K562 (cell line): ENCODE measurements around the gene TRMT10B. TPM values are rescaled to one million over a fixed set of nuclear protein-coding genes. Genes with fewer than 3 reads are reported as not detected.

Experiments
- ATAC-seq: fragments of 200-7000 bp; cut with Tn5 transposase; 3 replicates; pipeline ENCODE4 v1.9.1; 2020; ENCODE audit warnings: moderate library complexity
- BruUV-seq: library from RNA; stranded (reverse); fragments of 400-500 nt; replicated peaks from 2 replicates; lab custom pipeline; 2021; lab: Mats Ljungman, UMichigan
- CTCF ChIA-PET: fragments of 300-600 bp; formaldehyde crosslinking; extraction: SDS; loops from one replicate; lab custom pipeline; 2021; ENCODE audit warnings: low intra/inter-chr PET ratio; lab: Yijun Ruan, JAX
- POLR2A ChIA-PET: fragments of 300-600, 350-650 bp; sonication (Branson Sonifier 250); formaldehyde crosslinking; extraction: SDS; loops from one replicate; lab custom pipeline; 2021; ENCODE audit warnings: antibody characterized with exemption, inconsistent platforms; lab: Yijun Ruan, JAX
- DNase-seq, 4 experiments: peaks; one replicate each; pipeline versions ENCODE4 v3.0.0 to v3.0.0-alpha.2; 2011 to 2018; ENCODE audit warnings: low spot score in 3 of 4, mixed read lengths in 3 of 4; ENCODE audit errors: extremely low read depth in 1 of 4
- FAIRE-seq: peaks from 2 replicates; lab custom pipeline; 2011; peaks lifted over from hg19 to GRCh38; lab: Jason Lieb, UNC
- H2AFZ ChIP-seq: 2 replicates; pipeline ENCODE4 v1.6.0; 2011; ENCODE audit warnings: low read depth, low read length, control low read depth, inconsistent platforms
- H3K27ac ChIP-seq: fragments of 200-600 bp; 3 replicates; pipeline ENCODE4 v1.8.0; 2011; ENCODE audit warnings: low read depth, mild to moderate bottlenecking, control low read depth, inconsistent platforms, low read length, moderate library complexity, mixed read lengths; ENCODE audit errors: extremely low read depth
- H3K27me3 ChIP-seq, 2 experiments: fragments of 300-600 bp in 1 of 2; 2 replicates in 1 of 2; 3 replicates in 1 of 2; pipeline versions ENCODE4 v1.6.0 to v1.8.0; 2011; ENCODE audit warnings: inconsistent platforms in 2 of 2, low read length in 2 of 2, mild to moderate bottlenecking in 1 of 2, mixed read lengths in 1 of 2, moderate library complexity in 1 of 2; ENCODE audit not compliant: control insufficient read depth in 2 of 2, insufficient read depth in 2 of 2
- H3K36me3 ChIP-seq: fragments of 300-600 bp; 3 replicates; pipeline ENCODE4 v1.8.0; 2011; ENCODE audit warnings: mild to moderate bottlenecking, low read length, inconsistent platforms; ENCODE audit not compliant: control insufficient read depth, insufficient read depth
- H3K4me1 ChIP-seq, 2 experiments: fragments of 200-600 bp in 1 of 2; replicated peaks in 1 of 2; 2 replicates in 1 of 2; 3 replicates in 1 of 2; pipeline versions ENCODE4 v1.5.1 to v1.8.0; 2011; ENCODE audit warnings: inconsistent platforms in 2 of 2, low read length in 2 of 2, mild to moderate bottlenecking in 1 of 2, mixed read lengths in 1 of 2, moderate library complexity in 1 of 2; ENCODE audit not compliant: control insufficient read depth in 2 of 2, insufficient read depth in 2 of 2
- H3K4me2 ChIP-seq: 2 replicates; pipeline ENCODE4 v1.6.1; 2011; ENCODE audit warnings: low read length, control low read depth, inconsistent platforms, mixed read lengths; ENCODE audit not compliant: insufficient read depth
- H3K4me3 ChIP-seq: fragments of 200-600 bp; sonication (generic), shearing (Covaris generic); 2 replicates; pipeline ENCODE4 v1.5.1; 2016; ENCODE audit warnings: control low read depth, inconsistent platforms
- H3K79me2 ChIP-seq: fragments of 200-600 bp; 3 replicates; pipeline ENCODE4 v1.8.0; 2011; ENCODE audit warnings: low read length, inconsistent platforms; ENCODE audit not compliant: control insufficient read depth, insufficient read depth
- H3K9ac ChIP-seq, 2 experiments: 2 replicates each; pipeline versions ENCODE4 v1.6.0 to v1.6.1; 2011; ENCODE audit warnings: low read depth in 2 of 2, low read length in 2 of 2, control low read depth in 1 of 2, inconsistent platforms in 1 of 2, mild to moderate bottlenecking in 1 of 2, mixed read lengths in 1 of 2; ENCODE audit not compliant: insufficient read depth in 1 of 2
- H3K9me1 ChIP-seq: one replicate; pipeline ENCODE4 v1.6.0; 2011; ENCODE audit warnings: inconsistent platforms, mild to moderate bottlenecking, low read length, moderate library complexity; ENCODE audit not compliant: control insufficient read depth, insufficient read depth
- H3K9me3 ChIP-seq: replicated peaks from 2 replicates; pipeline ENCODE4 v1.5.1; 2011; ENCODE audit warnings: low read depth, low read length, inconsistent platforms; ENCODE audit not compliant: control insufficient read depth, insufficient read depth
- H4K20me1 ChIP-seq: replicated peaks from 2 replicates; pipeline ENCODE4 v1.6.1; 2011; ENCODE audit warnings: low read length, inconsistent platforms, mixed read lengths; ENCODE audit not compliant: control insufficient read depth, insufficient read depth
- BCL6 ChIP-seq: fragments of 250-450 bp; sonication (Bioruptor Pico); IDR thresholded peaks from 2 replicates; pipeline ENCODE4 v1.4.0; 2020
- CBFB ChIP-seq: sonication (generic); formaldehyde crosslinking; IDR thresholded peaks from 2 replicates; pipeline ENCODE4 v1.4.0; 2020; ENCODE audit warnings: mild to moderate bottlenecking, missing genetic modification reagents
- CBX2 ChIP-seq: fragments of 200-600 bp; sonication (generic); IDR thresholded peaks from one replicate; pipeline ENCODE4 v1.6.1; 2012; ENCODE audit warnings: mild to moderate bottlenecking, low read length, inconsistent platforms; ENCODE audit not compliant: insufficient read depth, poor library complexity, severe bottlenecking
- CEBPB ChIP-seq: fragments of 450-650 bp; IDR thresholded peaks from 2 replicates; pipeline ENCODE4 v1.6.1; 2016; ENCODE audit warnings: missing genetic modification characterization, missing compliant biosample characterization
- CEBPG ChIP-seq, 3 experiments: fragments of 200-800 bp in 1 of 3; sonication (Bioruptor generic) in 1 of 3; sonication (generic) in 1 of 3; formaldehyde crosslinking in 1 of 3; IDR thresholded peaks in 2 of 3; conservative IDR thresholded peaks in 1 of 3; 2 replicates each; pipeline versions ENCODE4 v1.6.1 to v1.8.0; 2016 to 2022; ENCODE audit warnings: missing compliant biosample characterization in 2 of 3, missing genetic modification characterization in 2 of 3, mild to moderate bottlenecking in 1 of 3, missing genetic modification reagents in 1 of 3
- HNRNPH1 ChIP-seq: fragments of 200-400 bp; formaldehyde crosslinking; optimal IDR thresholded peaks from 2 replicates; pipeline ENCODE3; 2017; ENCODE audit warnings: low read depth, mild to moderate bottlenecking, low read length, moderate library complexity
- NCOR1 ChIP-seq: fragments of 450-650 bp; IDR thresholded peaks from 2 replicates; pipeline ENCODE4 v1.6.1; 2016; ENCODE audit warnings: mild to moderate bottlenecking, moderate library complexity
- TCF3 ChIP-seq: sonication (generic); formaldehyde crosslinking; IDR thresholded peaks from 2 replicates; pipeline ENCODE4 v1.4.0; 2020; ENCODE audit warnings: mild to moderate bottlenecking, missing genetic modification reagents
- TCF7 ChIP-seq: sonication (generic); IDR thresholded peaks from 2 replicates; pipeline ENCODE4 v1.6.1; 2016; ENCODE audit warnings: antibody characterized with exemption, borderline replicate concordance
- XRCC5 ChIP-seq: fragments of 200-400 bp; formaldehyde crosslinking; IDR thresholded peaks from 2 replicates; pipeline ENCODE4 v1.6.1; 2017; ENCODE audit warnings: low read depth, mild to moderate bottlenecking, low read length
- whole genome bisulfite sequencing: fragments of 100-300 bp; shearing (Covaris generic); methylation state at CpG from one replicate; pipeline ENCODE4 v1.1.6; 2016; ENCODE audit warnings: low coverage, mixed read lengths; ENCODE audit not compliant: insufficient coverage; ENCODE audit errors: missing lambda C conversion rate; 5-methylcytosine and 5-hydroxymethylcytosine counted together
- in situ Hi-C: fragments of 300-500 bp; cut with MboI; formaldehyde crosslinking; loops from 4 replicates; pipeline ENCODE4 v1.15.0; 2018; ENCODE audit warnings: inconsistent platforms, mixed read lengths
- intact Hi-C: fragments of 100-400 bp; cut with micrococcal nuclease; formaldehyde crosslinking; loops from 2 replicates; pipeline ENCODE4 v1.14.2; 2022
- polyA plus RNA-seq, 8 experiments: library from polyadenylated mRNA; depleted of rRNA in 4 of 8; stranded (reverse) in 5 of 8; unstranded in 3 of 8; fragments of >200 nt; fragmentation: Nextera tagmentation in 2 of 8; fragmentation: Illumina TruSeq in 1 of 8; extraction: Ambion mirVana in 2 of 8; extraction: Trizol in 1 of 8; gene quantifications; 2 replicates each; pipeline versions ENCODE4 v1.2.1 to v1.2.3, GENCODE V29; 2011 to 2014; ENCODE audit warnings: inconsistent platforms in 1 of 8, missing spikeins in 1 of 8
- total RNA-seq, 7 experiments: library from RNA; depleted of rRNA in 6 of 7; stranded (reverse); fragments of >200 nt in 6 of 7; fragmentation: Illumina TruSeq in 2 of 7; extraction: Trizol in 2 of 7; gene quantifications; 2 replicates each; pipeline versions ENCODE4 v1.2.1 to v1.2.3, GENCODE V29; 2011 to 2021; ENCODE audit warnings: low replicate concordance in 1 of 7
- TF ChIP-seq, protein P1 (sequence below): IDR thresholded peaks from 3 replicates; pipeline ENCODE4 v1.6.1; 2011; ENCODE audit warnings: borderline replicate concordance, mild to moderate bottlenecking, moderate library complexity; ENCODE audit not compliant: insufficient read length; ENCODE audit errors: extremely low read depth
- TF ChIP-seq, protein P2 (sequence below): fragments of 250-450 bp; sonication (Bioruptor Pico); IDR thresholded peaks from 2 replicates; pipeline ENCODE4 v1.6.1; 2021; ENCODE audit warnings: mild to moderate bottlenecking

The TRMT10B gene
- total and polyA plus RNA-seq, 9 of the 15 experiments (the other 6 are each of a cell fraction or from before 2014, with no cell fraction given): 2.9 to 13.4 (median 7.0) TPM

DNA sequence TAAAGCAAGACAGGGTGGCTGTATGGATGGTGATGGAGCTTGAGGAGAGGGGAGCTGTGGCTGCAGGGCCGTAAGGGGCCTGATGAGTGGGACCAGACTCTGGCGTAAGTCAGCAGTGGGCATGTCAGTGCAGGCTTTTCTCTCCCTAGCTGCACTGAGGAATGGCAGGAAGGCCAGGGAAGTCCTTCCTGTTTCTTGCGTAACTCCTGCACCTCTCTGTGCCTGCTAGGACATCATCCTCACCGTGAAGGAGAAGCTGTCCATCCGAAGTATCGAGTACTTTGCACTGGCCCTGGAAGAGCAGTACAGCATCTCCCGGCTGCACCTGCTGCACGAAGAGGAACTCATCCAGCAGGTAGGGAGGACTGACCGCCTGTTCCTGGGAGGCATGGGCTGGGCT is 24.1 kb upstream of the TRMT10B start:
- H3K4me3 ChIP-seq: no peak overlapping the region
- H3K9me1 ChIP-seq: no peaks in the 10 kb centered on the region
- H3K9ac ChIP-seq: no peak overlapping the region
- DNase-seq (no peak), ATAC-seq (peak; percentile 28; the same call in 2 of the 3 replicates), FAIRE-seq (no peak)
- no peaks in the 10 kb centered on the region for H3K9me3 ChIP-seq
- intact Hi-C loops (no loop called here), in situ Hi-C loops (loop anchor here (25.0 kb wide), 1 partner anchor 633 kb away; no protein-coding TSS in a partner anchor)
- H3K27me3 ChIP-seq: peaks cover 65 to 72% of the 10 kb centered on the region in 2 experiments
- no peaks in the 10 kb centered on the region for H3K36me3 ChIP-seq
- H2AFZ ChIP-seq: no peak overlapping the region
- WGBS: 3% methylated on average over 9 of the region's 9 CpGs
- no peaks in the 10 kb centered on the region; the same call in 1 of the 2 replicates for H4K20me1 ChIP-seq
- no peak overlapping the region for H3K27ac ChIP-seq
- ChIA-PET POLR2A (interaction anchor here (0.6 to 1.0 kb wide), 2 partner anchors 10 to 26 kb away, joined by 3 read pairs; no protein-coding TSS in a partner anchor), CTCF (no interaction called here)
- BruUV-seq: no TSS peak
- no peak overlapping the region for H3K4me2 ChIP-seq
- no peaks in the 10 kb centered on the region for H3K79me2 ChIP-seq
- TF ChIP-seq CEBPB (tag) (peak; percentile 78), CEBPG (CRISPR knock-in tag; IDR thresholded peaks at IDR 0.05) (no peak), CEBPG (tag; conservative IDR thresholded peaks at IDR 0.05 in 1 of 2, IDR thresholded peaks at IDR 0.05 in 1 of 2) (0 out of 4 replicates have a peak, but pooled peaks have one; percentile 15 to 37), CBFB (no peak)
- H3K4me1 ChIP-seq: no peaks in the 10 kb centered on the region

DNA sequence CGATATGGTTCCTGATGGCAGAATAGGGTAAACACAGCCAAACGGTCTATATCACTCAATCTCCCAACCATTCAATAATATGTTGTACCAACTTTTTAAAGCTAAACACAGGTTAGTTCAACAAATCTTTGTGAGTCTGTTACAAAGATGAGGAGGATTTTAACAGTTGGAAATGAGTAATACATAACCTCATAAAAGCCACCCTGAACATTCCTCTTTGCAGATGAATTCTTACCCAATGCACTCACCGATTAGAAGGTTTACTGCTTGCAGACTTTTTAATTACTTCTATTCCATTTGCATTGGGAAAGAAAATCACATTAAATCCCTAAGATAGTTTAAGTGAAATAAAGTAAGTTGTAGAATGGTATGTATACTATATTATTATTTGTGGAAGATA is 23.3 kb upstream of the TRMT10B start:
- CTCF ChIA-PET: no interaction called here
- Histone ChIP-seq H3K9me1 (no peaks in the 10 kb centered on the region), H3K27ac (no peak overlapping the region), H4K20me1 (no peaks in the 10 kb centered on the region; the same call in 1 of the 2 replicates), H3K9me3 (no peaks in the 10 kb centered on the region), H3K9ac (no peak overlapping the region), H3K79me2 (no peaks in the 10 kb centered on the region), H3K4me1 (no peaks in the 10 kb centered on the region), H2AFZ (no peak overlapping the region), H3K4me2 (no peak overlapping the region), H3K4me3 (no peak overlapping the region), H3K27me3 (peaks cover 60 to 73% of the 10 kb centered on the region in 2 experiments), H3K36me3 (no peaks in the 10 kb centered on the region)
- POLR2A ChIA-PET: interaction anchor here (0.6 to 1.0 kb wide), 2 partner anchors 9 to 290 kb away, joined by 3 to 4 read pairs; no protein-coding TSS in a partner anchor
- 2% methylated on average over 3 of the region's 3 CpGs for WGBS
- DNase-seq (no peak), FAIRE-seq (no peak), ATAC-seq (no peak)
- intact Hi-C loops (no loop called here), in situ Hi-C loops (loop anchor here (25.0 kb wide), 1 partner anchor 632 kb away; no protein-coding TSS in a partner anchor)
- no TSS peak for BruUV-seq
- TF ChIP-seq, protein P1, sequence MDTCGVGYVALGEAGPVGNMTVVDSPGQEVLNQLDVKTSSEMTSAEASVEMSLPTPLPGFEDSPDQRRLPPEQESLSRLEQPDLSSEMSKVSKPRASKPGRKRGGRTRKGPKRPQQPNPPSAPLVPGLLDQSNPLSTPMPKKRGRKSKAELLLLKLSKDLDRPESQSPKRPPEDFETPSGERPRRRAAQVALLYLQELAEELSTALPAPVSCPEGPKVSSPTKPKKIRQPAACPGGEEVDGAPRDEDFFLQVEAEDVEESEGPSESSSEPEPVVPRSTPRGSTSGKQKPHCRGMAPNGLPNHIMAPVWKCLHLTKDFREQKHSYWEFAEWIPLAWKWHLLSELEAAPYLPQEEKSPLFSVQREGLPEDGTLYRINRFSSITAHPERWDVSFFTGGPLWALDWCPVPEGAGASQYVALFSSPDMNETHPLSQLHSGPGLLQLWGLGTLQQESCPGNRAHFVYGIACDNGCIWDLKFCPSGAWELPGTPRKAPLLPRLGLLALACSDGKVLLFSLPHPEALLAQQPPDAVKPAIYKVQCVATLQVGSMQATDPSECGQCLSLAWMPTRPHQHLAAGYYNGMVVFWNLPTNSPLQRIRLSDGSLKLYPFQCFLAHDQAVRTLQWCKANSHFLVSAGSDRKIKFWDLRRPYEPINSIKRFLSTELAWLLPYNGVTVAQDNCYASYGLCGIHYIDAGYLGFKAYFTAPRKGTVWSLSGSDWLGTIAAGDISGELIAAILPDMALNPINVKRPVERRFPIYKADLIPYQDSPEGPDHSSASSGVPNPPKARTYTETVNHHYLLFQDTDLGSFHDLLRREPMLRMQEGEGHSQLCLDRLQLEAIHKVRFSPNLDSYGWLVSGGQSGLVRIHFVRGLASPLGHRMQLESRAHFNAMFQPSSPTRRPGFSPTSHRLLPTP: no peak
- TF ChIP-seq BCL6 (CRISPR knock-in tag) (no peak), CBX2 (no peak), TCF3 (CRISPR knock-in tag) (no peak), HNRNPH1 (no peak), CBFB (no peak), TCF7 (no peak), XRCC5 (no peak), NCOR1 (no peak)
- TF ChIP-seq, protein P2, sequence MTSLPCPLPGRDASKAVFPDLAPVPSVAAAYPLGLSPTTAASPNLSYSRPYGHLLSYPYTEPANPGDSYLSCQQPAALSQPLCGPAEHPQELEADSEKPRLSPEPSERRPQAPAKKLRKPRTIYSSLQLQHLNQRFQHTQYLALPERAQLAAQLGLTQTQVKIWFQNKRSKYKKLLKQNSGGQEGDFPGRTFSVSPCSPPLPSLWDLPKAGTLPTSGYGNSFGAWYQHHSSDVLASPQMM (CRISPR knock-in tag): no peak
